SJCRH30 (cell line): ENCODE results near the gene SIRPB2. TPM values are rescaled to one million over a fixed set of nuclear protein-coding genes. Genes with fewer than 3 reads are reported as not detected.

ENCODE experiments used
- DNase-seq, 2 experiments: peaks; one replicate each; pipeline ENCODE4 v3.0.0-alpha.2; 2015 to 2020
- H3K27ac ChIP-seq: fragments of 250-450 bp; sonication (Bioruptor Pico); 2 replicates; pipeline ENCODE4 v1.5.1; 2020; ENCODE audit warnings: mild to moderate bottlenecking, moderate library complexity
- H3K27me3 ChIP-seq: fragments of 250-450 bp; sonication (Bioruptor Pico); 2 replicates; pipeline ENCODE4 v1.5.1; 2020; ENCODE audit warnings: mild to moderate bottlenecking, moderate library complexity
- H3K36me3 ChIP-seq: fragments of 250-450 bp; sonication (Bioruptor Pico); 2 replicates; pipeline ENCODE4 v1.5.1; 2020; ENCODE audit warnings: mild to moderate bottlenecking, moderate library complexity
- H3K4me1 ChIP-seq: fragments of 250-450 bp; sonication (Bioruptor Pico); 2 replicates; pipeline ENCODE4 v1.5.1; 2020; ENCODE audit warnings: mild to moderate bottlenecking, moderate library complexity
- H3K4me3 ChIP-seq: fragments of 250-450 bp; sonication (Bioruptor Pico); 2 replicates; pipeline ENCODE4 v1.5.1; 2020; ENCODE audit warnings: mild to moderate bottlenecking, moderate library complexity
- H3K9me3 ChIP-seq: fragments of 250-450 bp; sonication (Bioruptor Pico); replicated peaks from 2 replicates; pipeline ENCODE4 v1.5.1; 2020; ENCODE audit warnings: mild to moderate bottlenecking, moderate library complexity
- total RNA-seq: library from RNA; depleted of rRNA; stranded (reverse); fragments of >200 nt; shearing (Covaris generic); gene quantifications from 2 replicates; pipeline ENCODE4 v1.2.3, GENCODE V29; 2014

SIRPB2 gene
- total RNA-seq, 1 experiment from 2014 or later = not detected

- peak; percentile 84 to 91 for DNase-seq
- H3K27ac ChIP-seq = no peak overlapping the region
These were observed 21.2 kb downstream of the SIRPB2 start for GRCh38 chr20:1469925-1470571.

GRCh38 chr20:1469306-1469905 is 21.8 kb downstream of the SIRPB2 start:
- Histone ChIP-seq H3K27me3 (no peaks in the 10 kb centered on the region), H3K4me3 (no peak overlapping the region), H3K27ac (no peak overlapping the region), H3K9me3 (no peaks in the 10 kb centered on the region), H3K36me3 (peaks cover 5% of the 10 kb centered on the region), H3K4me1 (peaks cover 2% of the 10 kb centered on the region; the same call in 1 of the 2 replicates)
- no peak for DNase-seq

More at GRCh38 chr20:1469925-1470571, 21.2 kb downstream of the SIRPB2 start:
- no peaks in the 10 kb centered on the region for H3K9me3 ChIP-seq
- no peak overlapping the region for H3K4me3 ChIP-seq
- H3K27me3 ChIP-seq = no peaks in the 10 kb centered on the region
- H3K4me1 ChIP-seq = peaks cover 2% of the 10 kb centered on the region; the same call in 1 of the 2 replicates
- H3K36me3 ChIP-seq = peaks cover 2% of the 10 kb centered on the region; the same call in 1 of the 2 replicates

- H3K27me3 ChIP-seq = no peaks in the 10 kb centered on the region
- no peak overlapping the region for H3K4me3 ChIP-seq
- no peaks in the 10 kb centered on the region for H3K9me3 ChIP-seq
- peaks cover 11% of the 10 kb centered on the region for H3K36me3 ChIP-seq
- H3K27ac ChIP-seq = no peak overlapping the region
- H3K4me1 ChIP-seq = peaks cover 2% of the 10 kb centered on the region; the same call in 1 of the 2 replicates
- DNase-seq = no peak
These were observed 23.0 kb downstream of the SIRPB2 start for GRCh38 chr20:1468117-1468624.

- Histone ChIP-seq H3K27ac (no peak overlapping the region), H3K27me3 (no peaks in the 10 kb centered on the region), H3K36me3 (peaks cover 11% of the 10 kb centered on the region), H3K4me3 (no peak overlapping the region), H3K4me1 (peaks cover 2% of the 10 kb centered on the region; the same call in 1 of the 2 replicates), H3K9me3 (no peaks in the 10 kb centered on the region)
- no peak for DNase-seq
These were observed 23.7 kb downstream of the SIRPB2 start for GRCh38 chr20:1467355-1468116.

- no peak overlapping the region for H3K27ac ChIP-seq
- no peak for DNase-seq
- no peak overlapping the region for H3K4me3 ChIP-seq
- H3K4me1 ChIP-seq = peaks cover 2% of the 10 kb centered on the region; the same call in 1 of the 2 replicates
- H3K27me3 ChIP-seq = no peaks in the 10 kb centered on the region
- H3K36me3 ChIP-seq = peaks cover 11% of the 10 kb centered on the region
- no peaks in the 10 kb centered on the region for H3K9me3 ChIP-seq
These were observed 24.2 kb downstream of the SIRPB2 start for GRCh38 chr20:1467082-1467354.

- peak within 1 kb of the TSS; percentile 87 for H3K27ac ChIP-seq
- peak; percentile 93 to 94 for DNase-seq
- H3K4me3 ChIP-seq = peak within 1 kb of the TSS; percentile 93
- no peaks in the 10 kb centered on the region for H3K27me3 ChIP-seq
- peaks cover 2% of the 10 kb centered on the region; the same call in 1 of the 2 replicates for H3K4me1 ChIP-seq
- H3K9me3 ChIP-seq = no peaks in the 10 kb centered on the region
- H3K36me3 ChIP-seq = peaks cover 13% of the 10 kb centered on the region
These were observed 24.8 kb downstream of the SIRPB2 start, which contains the start of gene NSFL1C for GRCh38 chr20:1466211-1467081. NSFL1C (minus strand) TSS chr20:1466849; CDS start chr20:1466824, 25 bp downstream.

- Histone ChIP-seq H3K9me3 (no peaks in the 10 kb centered on the region), H3K27me3 (no peaks in the 10 kb centered on the region), H3K4me1 (peaks cover 2% of the 10 kb centered on the region; the same call in 1 of the 2 replicates), H3K4me3 (peak overlapping the region; percentile 93), H3K27ac (peak overlapping the region; percentile 87), H3K36me3 (peaks cover 20% of the 10 kb centered on the region)
- DNase-seq = no peak
These were observed 25.6 kb downstream of the SIRPB2 start for GRCh38 chr20:1465470-1466210.

- DNase-seq = no peak
- peaks cover 33% of the 10 kb centered on the region for H3K36me3 ChIP-seq
- H3K27me3 ChIP-seq = no peaks in the 10 kb centered on the region
- peaks cover 2% of the 10 kb centered on the region; the same call in 1 of the 2 replicates for H3K4me1 ChIP-seq
- no peak overlapping the region for H3K4me3 ChIP-seq
- H3K27ac ChIP-seq = no peak overlapping the region
- no peaks in the 10 kb centered on the region for H3K9me3 ChIP-seq
These were observed 27.1 kb downstream of the SIRPB2 start for GRCh38 chr20:1463971-1464570.

- peaks cover 2% of the 10 kb centered on the region; the same call in 1 of the 2 replicates for H3K4me1 ChIP-seq
- H3K4me3 ChIP-seq = no peak overlapping the region
- H3K27me3 ChIP-seq = no peaks in the 10 kb centered on the region
- H3K9me3 ChIP-seq = no peaks in the 10 kb centered on the region
- H3K36me3 ChIP-seq = peaks cover 40% of the 10 kb centered on the region
- no peak for DNase-seq
- H3K27ac ChIP-seq = no peak overlapping the region
These were observed 28.4 kb downstream of the SIRPB2 start for GRCh38 chr20:1462834-1463233.

- H3K27me3 ChIP-seq = no peaks in the 10 kb centered on the region
- no peaks in the 10 kb centered on the region for H3K9me3 ChIP-seq
- DNase-seq = no peak
- H3K4me3 ChIP-seq = no peak overlapping the region
- peaks cover 3% of the 10 kb centered on the region for H3K4me1 ChIP-seq
- H3K36me3 ChIP-seq = peaks cover 49% of the 10 kb centered on the region
- H3K27ac ChIP-seq = no peak overlapping the region
These were observed 29.2 kb downstream of the SIRPB2 start for GRCh38 chr20:1462001-1462400.

GRCh38 chr20:1460275-1460674 is 30.9 kb downstream of the SIRPB2 start:
- peaks cover 57% of the 10 kb centered on the region for H3K36me3 ChIP-seq
- DNase-seq = no peak

GRCh38 chr20:1457992-1458391 is 33.2 kb downstream of the SIRPB2 start:
- H3K27ac ChIP-seq = no peak overlapping the region
- no peak overlapping the region for H3K4me3 ChIP-seq
- peaks cover 69% of the 10 kb centered on the region for H3K36me3 ChIP-seq
- peaks cover 3% of the 10 kb centered on the region; the same call in 1 of the 2 replicates for H3K9me3 ChIP-seq
- no peaks in the 10 kb centered on the region for H3K27me3 ChIP-seq
- no peak for DNase-seq
- peaks cover 15% of the 10 kb centered on the region for H3K4me1 ChIP-seq

More at GRCh38 chr20:1460275-1460674, 30.9 kb downstream of the SIRPB2 start:
- Histone ChIP-seq H3K27ac (no peak overlapping the region), H3K4me1 (peaks cover 13% of the 10 kb centered on the region), H3K27me3 (no peaks in the 10 kb centered on the region), H3K9me3 (no peaks in the 10 kb centered on the region), H3K4me3 (no peak overlapping the region)

- H3K36me3 ChIP-seq = peaks cover 82% of the 10 kb centered on the region
These were observed 34.9 kb downstream of the SIRPB2 start for GRCh38 chr20:1456300-1456699.

More at GRCh38 chr20:1456300-1456699, 34.9 kb downstream of the SIRPB2 start:
- no peaks in the 10 kb centered on the region for H3K27me3 ChIP-seq
- H3K9me3 ChIP-seq = peaks cover 13% of the 10 kb centered on the region
- peak overlapping the region; percentile 69 for H3K27ac ChIP-seq
- DNase-seq = no peak
- H3K4me3 ChIP-seq = no peak overlapping the region
- peaks cover 15% of the 10 kb centered on the region for H3K4me1 ChIP-seq
